Testis (tissue), 2 donors: ENCODE results near the gene TMEM186.

Experiments
- POLR2A ChIP-seq: fragments of 450-650 bp; IDR thresholded peaks from one replicate; pipeline ENCODE4 v1.6.1; 2017; ENCODE audit warnings: antibody characterized with exemption, mild to moderate bottlenecking, moderate library complexity
- TF ChIP-seq, protein P1 (sequence below), 3 experiments: fragments of 450-650 bp in 2 of 3; fragments of 200-600 bp in 1 of 3; sonication (generic) in 1 of 3; IDR thresholded peaks; one replicate each; pipeline ENCODE4 v1.5.1; 2016 to 2019; ENCODE audit warnings: antibody characterized with exemption in 3 of 3, mild to moderate bottlenecking in 2 of 3, moderate library complexity in 1 of 3

- TF ChIP-seq, protein P1, sequence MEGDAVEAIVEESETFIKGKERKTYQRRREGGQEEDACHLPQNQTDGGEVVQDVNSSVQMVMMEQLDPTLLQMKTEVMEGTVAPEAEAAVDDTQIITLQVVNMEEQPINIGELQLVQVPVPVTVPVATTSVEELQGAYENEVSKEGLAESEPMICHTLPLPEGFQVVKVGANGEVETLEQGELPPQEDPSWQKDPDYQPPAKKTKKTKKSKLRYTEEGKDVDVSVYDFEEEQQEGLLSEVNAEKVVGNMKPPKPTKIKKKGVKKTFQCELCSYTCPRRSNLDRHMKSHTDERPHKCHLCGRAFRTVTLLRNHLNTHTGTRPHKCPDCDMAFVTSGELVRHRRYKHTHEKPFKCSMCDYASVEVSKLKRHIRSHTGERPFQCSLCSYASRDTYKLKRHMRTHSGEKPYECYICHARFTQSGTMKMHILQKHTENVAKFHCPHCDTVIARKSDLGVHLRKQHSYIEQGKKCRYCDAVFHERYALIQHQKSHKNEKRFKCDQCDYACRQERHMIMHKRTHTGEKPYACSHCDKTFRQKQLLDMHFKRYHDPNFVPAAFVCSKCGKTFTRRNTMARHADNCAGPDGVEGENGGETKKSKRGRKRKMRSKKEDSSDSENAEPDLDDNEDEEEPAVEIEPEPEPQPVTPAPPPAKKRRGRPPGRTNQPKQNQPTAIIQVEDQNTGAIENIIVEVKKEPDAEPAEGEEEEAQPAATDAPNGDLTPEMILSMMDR (IDR thresholded peaks at IDR 0.05), result no peak
- no peak for TF ChIP-seq POLR2A
Measured at GRCh38 chr16:8806272-8806983, 9.0 kb upstream of the TMEM186 start.
